ENCODE results near the gene STXBP4. TPM values are rescaled to one million over a fixed set of nuclear protein-coding genes. Genes with fewer than 3 reads are reported as not detected.

Gene STXBP4
- total RNA-seq, 2 experiments from 2014 or later = 5.1 to 5.4 TPM

- no peak overlapping the region for H3K4me3 Mint-ChIP-seq
- no peaks in the 10 kb centered on the region for H3K36me3 Mint-ChIP-seq (ENCODE audit: low read depth)
- DNase-seq (no peak), ATAC-seq (ENCODE audit: poor library complexity) (no peak)
- CTCF ChIA-PET = no interaction called here
- Histone ChIP-seq H3K36me3 (ENCODE audit: insufficient read depth, low read length) (no peaks in the 10 kb centered on the region), H3K27me3 (ENCODE audit: control insufficient read depth in 1 of 2, insufficient read depth in 2 of 2, low read length in 2 of 2) (no peaks in the 10 kb centered on the region), H3K27ac (ENCODE audit: low read depth in 1 of 2, low read length in 2 of 2) (no peak overlapping the region), H3K9me3 (ENCODE audit: control insufficient read depth in 1 of 2, insufficient read depth in 1 of 2, low read length in 2 of 2) (no peaks in the 10 kb centered on the region), H3K4me1 (ENCODE audit: insufficient read depth, low read length) (no peaks in the 10 kb centered on the region), H3K4me3 (ENCODE audit: low read length) (no peak overlapping the region)
- no peak for TF ChIP-seq CTCF (IDR thresholded peaks at IDR 0.05)
- no peaks in the 10 kb centered on the region for H3K4me1 Mint-ChIP-seq (ENCODE audit: low read depth)
- H3K27me3 Mint-ChIP-seq = no peaks in the 10 kb centered on the region
- H3K27ac Mint-ChIP-seq = no peak overlapping the region
- H3K9me3 Mint-ChIP-seq = no peaks in the 10 kb centered on the region
- POLR2A ChIA-PET = no interaction called here
- intact Hi-C loops (cut with DNase I, micrococcal nuclease) = no loop called here
Observed at GRCh38 chr17:55124730-55125360, 156.3 kb downstream of the STXBP4 start.

GRCh38 chr17:55133583-55133982 is 165.0 kb downstream of the STXBP4 start:
- H3K9me3 ChIP-seq (ENCODE audit: control insufficient read depth in 1 of 2, insufficient read depth in 1 of 2, low read length in 2 of 2) = no peaks in the 10 kb centered on the region
- H3K36me3 Mint-ChIP-seq (ENCODE audit: low read depth) = no peaks in the 10 kb centered on the region
- no peak overlapping the region for H3K4me3 ChIP-seq (ENCODE audit: low read length)
- CTCF ChIA-PET = no interaction called here
- H3K4me1 Mint-ChIP-seq (ENCODE audit: low read depth) = no peaks in the 10 kb centered on the region
- POLR2A ChIA-PET = no interaction called here
- H3K27ac ChIP-seq (ENCODE audit: low read depth in 1 of 2, low read length in 2 of 2) = no peak overlapping the region
- H3K36me3 ChIP-seq (ENCODE audit: insufficient read depth, low read length) = no peaks in the 10 kb centered on the region
- no peak for DNase-seq
- no peak for TF ChIP-seq CTCF (IDR thresholded peaks at IDR 0.05)
- no peak overlapping the region for H3K27ac Mint-ChIP-seq
- no peaks in the 10 kb centered on the region for H3K4me1 ChIP-seq (ENCODE audit: insufficient read depth, low read length)
- no peaks in the 10 kb centered on the region for H3K27me3 ChIP-seq (ENCODE audit: control insufficient read depth in 1 of 2, insufficient read depth in 2 of 2, low read length in 2 of 2)
- H3K9me3 Mint-ChIP-seq = no peaks in the 10 kb centered on the region
- intact Hi-C loops (cut with DNase I, micrococcal nuclease) = no loop called here
- no peak for ATAC-seq (ENCODE audit: poor library complexity)
- H3K4me3 Mint-ChIP-seq = no peak overlapping the region
- no peaks in the 10 kb centered on the region for H3K27me3 Mint-ChIP-seq

- H3K27ac Mint-ChIP-seq = no peak overlapping the region
- no peaks in the 10 kb centered on the region for H3K9me3 ChIP-seq (ENCODE audit: control insufficient read depth in 1 of 2, insufficient read depth in 1 of 2, low read length in 2 of 2)
- intact Hi-C loops (cut with DNase I, micrococcal nuclease) = no loop called here
- H3K36me3 Mint-ChIP-seq (ENCODE audit: low read depth) = no peaks in the 10 kb centered on the region
- no peak overlapping the region for H3K27ac ChIP-seq (ENCODE audit: low read depth in 1 of 2, low read length in 2 of 2)
- no peaks in the 10 kb centered on the region for H3K36me3 ChIP-seq (ENCODE audit: insufficient read depth, low read length)
- H3K4me3 Mint-ChIP-seq = no peak overlapping the region
- H3K4me1 ChIP-seq (ENCODE audit: insufficient read depth, low read length) = no peaks in the 10 kb centered on the region
- no peaks in the 10 kb centered on the region for H3K27me3 ChIP-seq (ENCODE audit: control insufficient read depth in 1 of 2, insufficient read depth in 2 of 2, low read length in 2 of 2)
- ATAC-seq (ENCODE audit: poor library complexity) (no peak), DNase-seq (no peak)
- H3K27me3 Mint-ChIP-seq = no peaks in the 10 kb centered on the region
- no peaks in the 10 kb centered on the region for H3K9me3 Mint-ChIP-seq
- H3K4me3 ChIP-seq (ENCODE audit: low read length) = no peak overlapping the region
- no peak for TF ChIP-seq CTCF (IDR thresholded peaks at IDR 0.05)
- POLR2A ChIA-PET = no interaction called here
- CTCF ChIA-PET = interaction anchor here (1.1 kb wide), 1 partner anchor 8 kb away, joined by 3 read pairs; no protein-coding TSS in a partner anchor
- H3K4me1 Mint-ChIP-seq (ENCODE audit: low read depth) = no peaks in the 10 kb centered on the region
Observed at GRCh38 chr17:55134486-55135157, 166.1 kb downstream of the STXBP4 start.
